Skeletal muscle tissue (tissue), 4 donors: ENCODE measurements around the gene GABRA4. TPM values are rescaled to one million over a fixed set of nuclear protein-coding genes. Genes with fewer than 3 reads are reported as not detected.

Source experiments
- H3K27ac ChIP-seq: one replicate; pipeline ENCODE4 v1.7.0; 2013; ENCODE audit warnings: mild to moderate bottlenecking, low read depth, low read length, inconsistent platforms
- H3K27me3 ChIP-seq, 3 donors: one replicate each; pipeline ENCODE4 v1.7.0; 2013; ENCODE audit warnings: low read length in 3 of 3; ENCODE audit not compliant: control insufficient read depth in 3 of 3, insufficient read depth in 3 of 3
- H3K36me3 ChIP-seq, 3 donors: one replicate each; pipeline ENCODE4 v1.7.0; 2013; ENCODE audit warnings: low read length in 3 of 3; ENCODE audit not compliant: control insufficient read depth in 3 of 3, insufficient read depth in 3 of 3
- H3K4me1 ChIP-seq, 3 donors: one replicate each; pipeline ENCODE4 v1.7.0; 2013; ENCODE audit warnings: low read length in 3 of 3, mild to moderate bottlenecking in 3 of 3; ENCODE audit not compliant: control insufficient read depth in 3 of 3, insufficient read depth in 3 of 3
- H3K4me3 ChIP-seq, 3 donors: one replicate each; pipeline ENCODE4 v1.7.0; 2013; ENCODE audit warnings: low read length in 3 of 3
- H3K9ac ChIP-seq, 3 donors: one replicate each; pipeline ENCODE4 v1.7.0; 2013; ENCODE audit warnings: low read length in 3 of 3, mild to moderate bottlenecking in 3 of 3, moderate library complexity in 2 of 3, low read depth in 1 of 3
- H3K9me3 ChIP-seq, 3 donors: one replicate each; pipeline ENCODE4 v1.7.0; 2013; ENCODE audit warnings: low read length in 3 of 3; ENCODE audit not compliant: control insufficient read depth in 3 of 3
- total RNA-seq: library from RNA; depleted of rRNA; stranded (reverse); fragments of >200 nt; gene quantifications from one replicate; pipeline ENCODE4 v1.2.3, GENCODE V29; 2014
- donor health status: Osteomylitis.

GABRA4 gene
- total RNA-seq, 1 donor from 2014 or later: under 0.01 TPM

DNA sequence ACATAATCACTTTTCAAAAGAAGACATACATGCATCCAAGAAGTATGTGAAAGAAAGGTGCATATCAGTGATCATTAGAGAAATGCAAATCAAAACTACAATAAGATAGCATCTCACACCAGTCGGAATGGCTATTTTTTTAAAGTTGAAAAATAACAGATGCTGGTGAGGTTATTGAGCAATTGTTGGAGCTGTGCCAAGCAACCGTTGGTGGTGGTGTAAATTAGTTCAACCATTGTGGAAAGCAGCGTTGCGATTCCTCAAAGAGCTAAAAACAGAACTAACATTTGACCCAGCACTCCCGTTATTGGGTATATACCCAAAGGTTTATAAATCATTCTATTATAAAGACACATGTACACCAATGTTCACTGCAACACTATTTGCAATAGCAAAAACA lies 98.6 kb downstream of the GABRA4 start:
- H3K4me1 ChIP-seq: no peaks in the 10 kb centered on the region
- no peaks in the 10 kb centered on the region for H3K36me3 ChIP-seq
- no peak overlapping the region for H3K9ac ChIP-seq
- H3K9me3 ChIP-seq: no peaks in the 10 kb centered on the region
- no peak overlapping the region for H3K27ac ChIP-seq
- H3K4me3 ChIP-seq: no peak overlapping the region
- H3K27me3 ChIP-seq: no peaks in the 10 kb centered on the region

DNA sequence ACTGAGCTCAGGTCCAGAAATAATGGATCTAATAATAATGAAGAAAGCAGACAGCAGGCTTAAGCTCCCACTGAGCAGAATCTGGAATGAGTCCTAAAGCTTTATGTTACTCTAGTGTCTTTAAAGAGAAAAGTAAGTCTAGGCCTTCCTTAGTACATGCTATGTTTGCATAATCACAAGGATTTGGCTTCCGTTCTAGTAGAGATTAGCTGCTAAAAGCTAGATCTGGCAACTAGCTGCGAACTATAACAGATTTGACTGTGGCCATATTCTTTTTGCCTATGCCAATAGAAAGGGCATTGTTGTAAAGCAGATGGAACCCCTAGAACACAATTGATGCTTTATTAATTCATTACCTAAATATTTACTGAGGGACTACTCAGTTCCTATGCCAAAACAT lies 103.3 kb downstream of the GABRA4 start:
- Histone ChIP-seq H3K9ac (no peak overlapping the region), H3K9me3 (no peaks in the 10 kb centered on the region), H3K27ac (no peak overlapping the region), H3K27me3 (no peaks in the 10 kb centered on the region), H3K4me1 (no peaks in the 10 kb centered on the region), H3K4me3 (no peak overlapping the region), H3K36me3 (no peaks in the 10 kb centered on the region)

DNA sequence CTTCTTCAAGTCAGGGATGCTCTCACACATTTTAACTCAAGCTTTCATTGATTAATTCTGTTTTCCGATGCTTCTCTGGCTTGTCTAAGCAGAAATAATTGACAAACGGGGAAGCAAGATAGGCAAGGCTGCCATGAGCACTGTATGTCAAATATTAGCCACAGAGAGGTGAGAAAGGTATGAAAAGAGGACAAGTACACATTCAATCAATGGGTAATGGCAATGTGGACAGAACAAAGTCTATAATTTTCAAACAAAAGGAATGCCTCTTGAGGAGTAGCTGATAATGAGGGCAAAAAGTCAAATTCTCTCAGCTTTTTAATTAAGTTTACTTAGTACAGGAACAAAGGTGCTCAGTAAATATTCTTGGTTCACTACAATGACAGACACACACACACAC lies 104.0 kb downstream of the GABRA4 start:
- H3K4me1 ChIP-seq: no peaks in the 10 kb centered on the region

DNA sequence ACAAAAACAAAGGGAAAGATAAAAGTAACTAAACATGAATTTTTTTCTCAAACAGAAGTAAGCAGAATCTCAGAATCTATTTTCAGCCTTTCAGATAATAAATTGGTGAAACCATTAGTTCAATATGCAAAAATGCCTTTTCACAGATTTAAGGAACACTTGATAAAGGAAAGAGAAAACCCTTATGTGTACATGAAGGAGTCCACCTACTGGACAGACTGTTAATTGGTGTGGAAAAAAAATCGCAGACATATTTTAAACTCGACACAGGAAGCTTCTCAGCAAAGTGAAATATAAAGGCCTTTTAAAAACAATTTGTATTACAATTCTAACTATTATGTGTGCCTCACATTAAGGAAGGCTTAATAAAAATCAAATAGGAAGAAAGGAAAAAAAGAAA lies 106.7 kb downstream of the GABRA4 start:
- no peak overlapping the region for H3K27ac ChIP-seq
- H3K4me3 ChIP-seq: no peak overlapping the region
- H3K4me1 ChIP-seq: no peaks in the 10 kb centered on the region
- no peaks in the 10 kb centered on the region for H3K27me3 ChIP-seq
- H3K9ac ChIP-seq: no peak overlapping the region
- H3K36me3 ChIP-seq: no peaks in the 10 kb centered on the region
- H3K9me3 ChIP-seq: no peaks in the 10 kb centered on the region

More for the DNA sequence above, 104.0 kb downstream of the GABRA4 start:
- no peak overlapping the region for H3K9ac ChIP-seq
- no peaks in the 10 kb centered on the region for H3K9me3 ChIP-seq
- H3K27ac ChIP-seq: no peak overlapping the region
- H3K27me3 ChIP-seq: no peaks in the 10 kb centered on the region
- no peaks in the 10 kb centered on the region for H3K36me3 ChIP-seq
- no peak overlapping the region for H3K4me3 ChIP-seq

DNA sequence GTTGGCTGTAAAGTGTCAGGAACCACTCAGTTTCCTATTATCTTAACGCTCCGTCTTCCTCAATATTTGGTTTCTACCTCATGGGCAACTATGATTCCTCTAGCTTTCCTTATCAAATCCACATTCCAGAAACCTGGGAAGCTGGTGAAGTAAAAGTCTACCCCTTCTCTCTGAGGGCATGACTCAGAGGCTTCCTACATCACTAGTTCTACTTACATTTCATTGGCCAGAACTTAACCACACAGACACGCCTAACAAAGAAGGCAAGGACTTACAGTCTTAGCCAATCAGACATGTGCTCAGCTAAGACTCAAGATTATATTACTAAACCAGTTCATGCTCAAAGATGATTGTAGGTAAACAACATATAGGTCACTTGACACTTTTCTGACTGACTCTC lies 114.7 kb downstream of the GABRA4 start:
- no peaks in the 10 kb centered on the region for H3K27me3 ChIP-seq
- H3K4me1 ChIP-seq: no peaks in the 10 kb centered on the region
- H3K36me3 ChIP-seq: no peaks in the 10 kb centered on the region
- H3K27ac ChIP-seq: no peak overlapping the region
- no peak overlapping the region for H3K9ac ChIP-seq
- no peaks in the 10 kb centered on the region for H3K9me3 ChIP-seq
- no peak overlapping the region for H3K4me3 ChIP-seq

DNA sequence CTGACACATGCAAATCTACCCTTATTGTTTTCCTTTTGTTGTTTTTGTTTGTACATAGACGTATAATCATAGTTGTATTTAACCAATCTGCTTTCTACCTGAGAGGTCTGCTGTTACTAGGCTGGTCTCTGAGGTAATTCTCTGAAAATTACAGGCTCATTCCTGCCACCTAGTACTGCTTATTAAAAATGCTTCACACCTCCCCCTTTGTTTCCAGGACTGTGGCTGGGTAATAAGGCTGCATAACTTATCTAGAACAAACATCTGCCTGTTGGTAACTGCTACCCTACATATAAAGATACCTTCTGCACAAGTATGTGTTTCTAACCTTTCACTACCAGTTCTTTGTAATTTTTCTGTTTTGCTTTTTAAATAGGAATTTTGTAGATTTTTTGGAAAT lies 118.6 kb downstream of the GABRA4 start:
- H3K27ac ChIP-seq: no peak overlapping the region
- H3K36me3 ChIP-seq: no peaks in the 10 kb centered on the region
- no peak overlapping the region for H3K9ac ChIP-seq
- H3K4me3 ChIP-seq: no peak overlapping the region
- H3K9me3 ChIP-seq: no peaks in the 10 kb centered on the region
- no peaks in the 10 kb centered on the region for H3K4me1 ChIP-seq
- no peaks in the 10 kb centered on the region for H3K27me3 ChIP-seq

DNA sequence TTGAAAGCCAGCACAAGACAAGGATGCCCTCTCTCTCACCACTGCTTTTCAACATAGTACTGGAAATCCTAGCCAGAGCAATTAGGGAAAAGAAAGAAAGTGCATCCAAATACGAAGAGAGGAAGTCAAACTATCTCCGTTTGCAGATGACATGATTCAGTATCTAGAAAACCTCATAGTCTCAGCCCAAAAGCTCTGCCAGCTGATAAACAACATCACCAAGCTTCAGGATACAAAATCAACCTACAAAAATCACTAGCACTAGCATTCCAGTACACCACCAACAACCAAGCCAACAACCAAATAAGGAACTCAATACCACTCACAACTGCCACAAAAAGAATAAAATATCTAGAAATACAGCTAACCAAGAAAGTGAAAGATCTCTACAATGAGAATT lies 123.0 kb downstream of the GABRA4 start:
- Histone ChIP-seq H3K4me3 (no peak overlapping the region), H3K36me3 (no peaks in the 10 kb centered on the region), H3K9ac (no peak overlapping the region), H3K9me3 (no peaks in the 10 kb centered on the region), H3K27me3 (no peaks in the 10 kb centered on the region), H3K27ac (no peak overlapping the region), H3K4me1 (no peaks in the 10 kb centered on the region)

Other genes starting within 250 kb of the GABRA4 start
- not detected for gene COX7B2, start 84.3 kb downstream of the GABRA4 start, total RNA-seq
- not detected for gene GABRB1, start 38.0 kb upstream of the GABRA4 start, total RNA-seq